HepG2 (cell line): ENCODE measurements around the gene AIP. TPM values are rescaled to one million over a fixed set of nuclear protein-coding genes. Genes with fewer than 3 reads are reported as not detected.

Experiments used
- BCL6 ChIP-seq: IDR thresholded peaks from 2 replicates; pipeline ENCODE4 v1.6.1; 2016; ENCODE audit warnings: missing genetic modification reagents, missing compliant biosample characterization
- CHCHD3 ChIP-seq: sonication (generic); formaldehyde crosslinking; IDR thresholded peaks from 2 replicates; pipeline ENCODE4 v1.8.0; 2022; ENCODE audit warnings: mild to moderate bottlenecking, missing genetic modification reagents, moderate library complexity
- MBD4 ChIP-seq: IDR thresholded peaks from 2 replicates; pipeline ENCODE4 v1.6.1; 2012; ENCODE audit warnings: low read length, inconsistent platforms, borderline replicate concordance
- MEIS1 ChIP-seq: sonication (generic); formaldehyde crosslinking; IDR thresholded peaks from 2 replicates; pipeline ENCODE4 v1.9.0; 2021; ENCODE audit warnings: mild to moderate bottlenecking, missing genetic modification reagents, moderate library complexity, borderline replicate concordance
- MTA3 ChIP-seq: sonication (generic); formaldehyde crosslinking; IDR thresholded peaks from 2 replicates; pipeline ENCODE4 v1.4.0; 2020; ENCODE audit warnings: missing genetic modification reagents
- NFE2 ChIP-seq: sonication (generic); formaldehyde crosslinking; IDR thresholded peaks from 2 replicates; pipeline ENCODE4 v1.4.0; 2020; ENCODE audit warnings: missing genetic modification reagents
- NR2C2 ChIP-seq: sonication (generic); formaldehyde crosslinking; IDR thresholded peaks from 2 replicates; pipeline ENCODE4 v1.4.0; 2020; ENCODE audit warnings: missing genetic modification reagents, mild to moderate bottlenecking, moderate library complexity, borderline replicate concordance
- RNF2 ChIP-seq: fragments of 450-650 bp; conservative IDR thresholded peaks from 2 replicates; pipeline ENCODE4 v1.6.1; 2016; ENCODE audit warnings: low read depth
- SATB2 ChIP-seq: sonication (generic); formaldehyde crosslinking; IDR thresholded peaks from 2 replicates; pipeline ENCODE4 v1.5.0; 2020; ENCODE audit warnings: missing genetic modification reagents
- ZBTB20 ChIP-seq: sonication (generic); formaldehyde crosslinking; IDR thresholded peaks from 2 replicates; pipeline ENCODE4 v1.8.1; 2023; ENCODE audit warnings: missing genetic modification reagents, low read depth, mild to moderate bottlenecking, borderline replicate concordance
- ZBTB8A ChIP-seq: sonication (generic); formaldehyde crosslinking; IDR thresholded peaks from 2 replicates; pipeline ENCODE4 v1.4.0; 2020; ENCODE audit warnings: mild to moderate bottlenecking, low read depth, missing genetic modification reagents, borderline replicate concordance
- ZNF136 ChIP-seq: sonication (generic); formaldehyde crosslinking; IDR thresholded peaks from 2 replicates; pipeline ENCODE4 v1.8.1; 2022; ENCODE audit warnings: low read depth, mild to moderate bottlenecking, moderate library complexity, missing genetic modification reagents
- ZNF20 ChIP-seq: sonication (generic); formaldehyde crosslinking; IDR thresholded peaks from 2 replicates; pipeline ENCODE4 v1.4.0; 2020; ENCODE audit warnings: mild to moderate bottlenecking, moderate library complexity, missing genetic modification reagents
- ZNF546 ChIP-seq: sonication (generic); formaldehyde crosslinking; conservative IDR thresholded peaks from 2 replicates; pipeline ENCODE4 v1.8.1; 2023; ENCODE audit warnings: mild to moderate bottlenecking, missing genetic modification reagents
- ZNF616 ChIP-seq: sonication (generic); formaldehyde crosslinking; IDR thresholded peaks from 2 replicates; pipeline ENCODE4 v1.5.0; 2020; ENCODE audit warnings: low read depth, mild to moderate bottlenecking, missing genetic modification reagents
- ZNF83 ChIP-seq: sonication (generic); formaldehyde crosslinking; IDR thresholded peaks from 2 replicates; pipeline ENCODE4 v1.4.0; 2020; ENCODE audit warnings: missing genetic modification reagents, mild to moderate bottlenecking, borderline replicate concordance
- polyA plus RNA-seq, 8 experiments: library from polyadenylated mRNA; depleted of rRNA in 3 of 8; stranded (reverse) in 7 of 8; unstranded in 1 of 8; fragments of >200 nt; fragmentation: Illumina TruSeq in 4 of 8; extraction: Trizol in 4 of 8; gene quantifications; 2 replicates each; pipeline versions ENCODE4 v1.2.1 to v1.2.3, GENCODE V29; 2011 to 2016; ENCODE audit warnings: low read depth in 4 of 8, missing spikeins in 1 of 8, mixed read lengths in 1 of 8; ENCODE audit not compliant: insufficient read depth in 1 of 8
- total RNA-seq, 5 experiments: library from RNA; depleted of rRNA; stranded (reverse); fragments of >200 nt; fragmentation: Illumina TruSeq; extraction: Trizol; gene quantifications; 2 replicates each; pipeline ENCODE4 v1.2.3, GENCODE V29; 2016; ENCODE audit warnings: low read depth in 1 of 5
- TF ChIP-seq, protein P1 (sequence below): sonication (generic); formaldehyde crosslinking; IDR thresholded peaks from 2 replicates; pipeline ENCODE4 v1.8.0; 2023; ENCODE audit warnings: mild to moderate bottlenecking, missing genetic modification reagents
- TF ChIP-seq, protein P2 (sequence below): fragments of 450-650 bp; IDR thresholded peaks from 2 replicates; pipeline ENCODE4 v1.6.1; 2017
- TF ChIP-seq, protein P3 (sequence below): IDR thresholded peaks from 2 replicates; pipeline ENCODE4 v1.6.1; 2016; ENCODE audit warnings: control low read depth
- TF ChIP-seq, protein P4 (sequence below): sonication (generic); formaldehyde crosslinking; IDR thresholded peaks from 2 replicates; pipeline ENCODE4 v1.5.1; 2020; ENCODE audit warnings: mild to moderate bottlenecking, moderate library complexity, missing genetic modification reagents
- TF ChIP-seq, protein P5 (sequence below): sonication (generic); formaldehyde crosslinking; IDR thresholded peaks from 2 replicates; pipeline ENCODE4 v1.5.1; 2020; ENCODE audit warnings: mild to moderate bottlenecking, missing genetic modification reagents, moderate library complexity

The AIP gene
- total and polyA plus RNA-seq, 2 of the 13 experiments (the other 11 are each of a cell fraction or from before 2014, with no cell fraction given): 51.8 to 110 TPM

DNA sequence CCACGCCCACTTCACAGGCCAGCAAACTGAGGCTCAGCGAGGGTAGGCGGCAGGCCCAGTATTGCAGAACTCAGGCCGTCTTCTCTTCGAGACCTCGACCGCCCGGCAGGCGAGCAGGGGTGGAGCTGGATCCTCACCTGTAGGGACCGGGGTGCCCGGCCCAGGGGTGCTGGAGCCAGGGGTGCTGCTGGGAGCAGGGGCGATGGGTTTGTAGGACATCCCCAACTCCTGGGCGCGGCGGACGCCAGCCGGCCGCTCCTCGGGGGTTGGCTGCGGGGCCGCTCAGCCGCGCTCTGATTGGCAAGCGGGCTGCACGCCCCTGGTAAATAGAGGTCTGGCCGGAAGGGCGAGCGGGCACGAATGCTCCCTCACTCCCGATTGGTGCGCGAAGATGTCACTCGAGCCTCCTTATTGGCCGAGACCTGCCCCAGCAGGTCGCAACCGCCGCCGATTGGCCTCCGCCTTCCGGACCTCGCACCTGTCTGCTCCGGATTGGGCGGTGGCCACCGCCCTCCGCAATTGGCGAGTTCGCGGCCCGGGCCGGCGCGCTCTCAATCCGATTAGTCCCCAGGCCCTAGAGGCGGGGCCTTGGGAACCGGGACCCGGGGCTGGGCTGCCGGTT, 25.1 kb downstream of the AIP start, which contains the start of gene CDK2AP2 (continued):
- TF ChIP-seq, protein P1, sequence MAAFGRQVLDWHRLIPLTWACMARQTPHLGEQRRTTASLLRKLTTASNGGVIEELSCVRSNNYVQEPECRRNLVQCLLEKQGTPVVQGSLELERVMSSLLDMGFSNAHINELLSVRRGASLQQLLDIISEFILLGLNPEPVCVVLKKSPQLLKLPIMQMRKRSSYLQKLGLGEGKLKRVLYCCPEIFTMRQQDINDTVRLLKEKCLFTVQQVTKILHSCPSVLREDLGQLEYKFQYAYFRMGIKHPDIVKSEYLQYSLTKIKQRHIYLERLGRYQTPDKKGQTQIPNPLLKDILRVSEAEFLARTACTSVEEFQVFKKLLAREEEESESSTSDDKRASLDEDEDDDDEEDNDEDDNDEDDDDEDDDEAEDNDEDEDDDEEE (CRISPR knock-in tag): peak; percentile 88; the same call in 1 of the 2 replicates
- no peak for TF ChIP-seq NFE2 (CRISPR knock-in tag)
- no peak for TF ChIP-seq BCL6 (CRISPR knock-in tag)
- TF ChIP-seq CHCHD3: no peak
- peak; percentile 60; the same call in 1 of the 2 replicates for TF ChIP-seq NR2C2 (CRISPR knock-in tag)
- TF ChIP-seq ZNF20 (CRISPR knock-in tag): no peak
- TF ChIP-seq, protein P2, sequence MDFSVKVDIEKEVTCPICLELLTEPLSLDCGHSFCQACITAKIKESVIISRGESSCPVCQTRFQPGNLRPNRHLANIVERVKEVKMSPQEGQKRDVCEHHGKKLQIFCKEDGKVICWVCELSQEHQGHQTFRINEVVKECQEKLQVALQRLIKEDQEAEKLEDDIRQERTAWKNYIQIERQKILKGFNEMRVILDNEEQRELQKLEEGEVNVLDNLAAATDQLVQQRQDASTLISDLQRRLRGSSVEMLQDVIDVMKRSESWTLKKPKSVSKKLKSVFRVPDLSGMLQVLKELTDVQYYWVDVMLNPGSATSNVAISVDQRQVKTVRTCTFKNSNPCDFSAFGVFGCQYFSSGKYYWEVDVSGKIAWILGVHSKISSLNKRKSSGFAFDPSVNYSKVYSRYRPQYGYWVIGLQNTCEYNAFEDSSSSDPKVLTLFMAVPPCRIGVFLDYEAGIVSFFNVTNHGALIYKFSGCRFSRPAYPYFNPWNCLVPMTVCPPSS: no peak
- TF ChIP-seq, protein P3, sequence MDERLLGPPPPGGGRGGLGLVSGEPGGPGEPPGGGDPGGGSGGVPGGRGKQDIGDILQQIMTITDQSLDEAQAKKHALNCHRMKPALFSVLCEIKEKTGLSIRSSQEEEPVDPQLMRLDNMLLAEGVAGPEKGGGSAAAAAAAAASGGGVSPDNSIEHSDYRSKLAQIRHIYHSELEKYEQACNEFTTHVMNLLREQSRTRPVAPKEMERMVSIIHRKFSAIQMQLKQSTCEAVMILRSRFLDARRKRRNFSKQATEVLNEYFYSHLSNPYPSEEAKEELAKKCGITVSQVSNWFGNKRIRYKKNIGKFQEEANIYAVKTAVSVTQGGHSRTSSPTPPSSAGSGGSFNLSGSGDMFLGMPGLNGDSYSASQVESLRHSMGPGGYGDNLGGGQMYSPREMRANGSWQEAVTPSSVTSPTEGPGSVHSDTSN (CRISPR knock-in tag): peak; percentile 92
- no peak for TF ChIP-seq SATB2
- TF ChIP-seq, protein P4, sequence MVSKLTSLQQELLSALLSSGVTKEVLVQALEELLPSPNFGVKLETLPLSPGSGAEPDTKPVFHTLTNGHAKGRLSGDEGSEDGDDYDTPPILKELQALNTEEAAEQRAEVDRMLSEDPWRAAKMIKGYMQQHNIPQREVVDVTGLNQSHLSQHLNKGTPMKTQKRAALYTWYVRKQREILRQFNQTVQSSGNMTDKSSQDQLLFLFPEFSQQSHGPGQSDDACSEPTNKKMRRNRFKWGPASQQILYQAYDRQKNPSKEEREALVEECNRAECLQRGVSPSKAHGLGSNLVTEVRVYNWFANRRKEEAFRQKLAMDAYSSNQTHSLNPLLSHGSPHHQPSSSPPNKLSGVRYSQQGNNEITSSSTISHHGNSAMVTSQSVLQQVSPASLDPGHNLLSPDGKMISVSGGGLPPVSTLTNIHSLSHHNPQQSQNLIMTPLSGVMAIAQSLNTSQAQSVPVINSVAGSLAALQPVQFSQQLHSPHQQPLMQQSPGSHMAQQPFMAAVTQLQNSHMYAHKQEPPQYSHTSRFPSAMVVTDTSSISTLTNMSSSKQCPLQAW (CRISPR knock-in tag): 0 out of 2 replicates have a peak, but pooled peaks have one; percentile 47
- 0 out of 2 replicates have a peak, but pooled peaks have one; percentile 19 for TF ChIP-seq MEIS1 (CRISPR knock-in tag)
- no peak for TF ChIP-seq MBD4
- no peak for TF ChIP-seq ZBTB8A (CRISPR knock-in tag)
- TF ChIP-seq RNF2: no peak
- no peak; the same call in 1 of the 2 replicates for TF ChIP-seq ZBTB20 (CRISPR knock-in tag)
- TF ChIP-seq ZNF616 (CRISPR knock-in tag): no peak
- peak; percentile 41; the same call in 1 of the 2 replicates for TF ChIP-seq ZNF546
- no peak for TF ChIP-seq ZNF136 (CRISPR knock-in tag)
- TF ChIP-seq, protein P5, sequence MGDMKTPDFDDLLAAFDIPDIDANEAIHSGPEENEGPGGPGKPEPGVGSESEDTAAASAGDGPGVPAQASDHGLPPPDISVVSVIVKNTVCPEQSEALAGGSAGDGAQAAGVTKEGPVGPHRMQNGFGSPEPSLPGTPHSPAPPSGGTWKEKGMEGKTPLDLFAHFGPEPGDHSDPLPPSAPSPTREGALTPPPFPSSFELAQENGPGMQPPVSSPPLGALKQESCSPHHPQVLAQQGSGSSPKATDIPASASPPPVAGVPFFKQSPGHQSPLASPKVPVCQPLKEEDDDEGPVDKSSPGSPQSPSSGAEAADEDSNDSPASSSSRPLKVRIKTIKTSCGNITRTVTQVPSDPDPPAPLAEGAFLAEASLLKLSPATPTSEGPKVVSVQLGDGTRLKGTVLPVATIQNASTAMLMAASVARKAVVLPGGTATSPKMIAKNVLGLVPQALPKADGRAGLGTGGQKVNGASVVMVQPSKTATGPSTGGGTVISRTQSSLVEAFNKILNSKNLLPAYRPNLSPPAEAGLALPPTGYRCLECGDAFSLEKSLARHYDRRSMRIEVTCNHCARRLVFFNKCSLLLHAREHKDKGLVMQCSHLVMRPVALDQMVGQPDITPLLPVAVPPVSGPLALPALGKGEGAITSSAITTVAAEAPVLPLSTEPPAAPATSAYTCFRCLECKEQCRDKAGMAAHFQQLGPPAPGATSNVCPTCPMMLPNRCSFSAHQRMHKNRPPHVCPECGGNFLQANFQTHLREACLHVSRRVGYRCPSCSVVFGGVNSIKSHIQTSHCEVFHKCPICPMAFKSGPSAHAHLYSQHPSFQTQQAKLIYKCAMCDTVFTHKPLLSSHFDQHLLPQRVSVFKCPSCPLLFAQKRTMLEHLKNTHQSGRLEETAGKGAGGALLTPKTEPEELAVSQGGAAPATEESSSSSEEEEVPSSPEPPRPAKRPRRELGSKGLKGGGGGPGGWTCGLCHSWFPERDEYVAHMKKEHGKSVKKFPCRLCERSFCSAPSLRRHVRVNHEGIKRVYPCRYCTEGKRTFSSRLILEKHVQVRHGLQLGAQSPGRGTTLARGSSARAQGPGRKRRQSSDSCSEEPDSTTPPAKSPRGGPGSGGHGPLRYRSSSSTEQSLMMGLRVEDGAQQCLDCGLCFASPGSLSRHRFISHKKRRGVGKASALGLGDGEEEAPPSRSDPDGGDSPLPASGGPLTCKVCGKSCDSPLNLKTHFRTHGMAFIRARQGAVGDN (CRISPR knock-in tag): peak; percentile 73
- no peak for TF ChIP-seq MTA3 (CRISPR knock-in tag)
- TF ChIP-seq ZNF83 (CRISPR knock-in tag): no peak
